ENCODE measurements around the gene PTPN5.
A peak's percentile ranks its signal among the peaks of the same experiment; 100 is the strongest.

The PTPN5 gene

DNA sequence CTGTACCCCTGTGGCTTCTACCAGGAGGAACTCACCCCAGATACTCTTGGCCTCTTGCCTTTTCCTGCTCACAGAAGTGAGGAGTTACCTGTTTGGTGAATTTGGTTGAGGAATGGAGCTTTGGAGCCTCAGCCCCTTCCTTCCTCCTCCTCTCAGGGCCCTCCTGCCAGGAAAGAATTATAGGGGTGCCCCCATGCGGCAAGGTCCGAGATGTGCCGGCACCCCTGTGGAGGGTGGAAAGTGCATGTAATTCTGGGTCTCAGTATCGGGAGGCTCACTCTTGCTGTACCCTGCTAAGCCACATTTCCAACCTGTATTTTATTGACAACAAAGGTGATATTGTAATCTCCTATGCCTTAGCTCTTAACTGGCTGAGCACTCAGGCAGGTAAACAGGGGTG, 51.9 kb downstream of the PTPN5 start:
- no peak for DNase-seq (ENCODE audit: low read depth)

DNA sequence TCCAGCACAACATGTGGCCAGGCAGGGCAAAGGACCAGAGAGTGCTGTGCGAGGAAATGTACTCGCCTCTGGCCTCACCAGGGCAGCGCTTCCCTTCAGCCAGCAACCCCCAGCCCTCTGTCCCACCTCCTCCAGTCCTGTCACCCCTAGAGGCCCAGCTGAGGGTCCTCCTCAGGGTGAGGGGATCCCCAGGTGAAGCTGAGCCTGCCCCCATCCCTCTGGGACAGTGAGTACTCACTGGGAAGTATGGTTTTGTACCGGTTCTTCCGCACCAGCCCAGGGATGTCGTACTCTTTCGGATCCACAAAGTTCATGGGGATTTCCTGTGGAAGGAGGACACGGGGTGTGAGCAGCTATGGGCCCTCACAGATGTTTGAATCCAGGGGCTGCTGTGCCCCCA, 54.0 kb downstream of the PTPN5 start:
- DNase-seq (ENCODE audit: low read depth), result no peak

DNA sequence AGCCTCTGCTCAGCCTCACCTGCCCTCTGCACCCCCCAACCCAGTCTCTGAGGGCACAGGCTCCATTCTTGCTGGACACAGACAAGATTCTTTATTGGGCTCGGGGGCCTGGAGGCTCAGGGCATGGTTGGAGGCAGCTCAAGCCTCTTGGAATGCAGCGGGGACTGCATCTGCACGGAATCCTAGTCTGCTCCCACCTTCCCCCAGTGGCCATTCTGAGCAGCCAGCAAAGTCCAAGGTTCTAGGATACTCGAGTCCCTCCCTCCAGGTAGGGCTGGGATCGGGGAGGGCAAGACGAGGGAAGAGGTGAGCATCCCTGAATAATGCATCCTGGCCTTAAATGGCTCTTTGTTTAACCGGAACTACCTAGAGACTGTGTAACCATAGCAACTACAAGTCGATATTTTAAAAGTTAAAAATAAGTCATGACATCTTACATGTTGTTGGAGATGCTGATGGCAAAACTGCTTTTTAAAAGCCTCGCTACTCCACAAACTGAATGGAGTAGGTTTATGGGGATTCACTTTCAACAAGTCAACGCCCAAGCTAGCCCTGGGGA, 54.9 kb downstream of the PTPN5 start:
- no peak for DNase-seq (ENCODE audit: low read depth)

DNA sequence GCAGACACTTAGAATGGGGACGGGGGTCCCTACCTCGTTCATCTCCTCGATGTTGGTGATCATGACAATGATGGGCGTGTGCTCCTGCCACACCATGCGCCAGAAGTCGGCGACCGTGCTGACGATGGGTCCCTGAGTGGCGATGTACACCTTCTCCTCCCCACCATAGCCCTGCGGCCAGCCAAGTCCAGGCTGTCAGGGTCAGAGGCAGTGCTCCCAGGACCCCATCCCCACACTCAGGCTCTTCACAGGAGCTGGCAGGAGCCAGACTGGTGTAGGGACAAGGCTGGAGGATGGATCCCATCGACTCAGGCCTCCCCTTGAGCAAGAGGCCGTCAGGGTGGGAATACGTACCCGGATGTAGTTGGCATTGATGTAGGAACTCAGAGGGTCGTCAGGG, 58.4 kb downstream of the PTPN5 start:
- DNase-seq (ENCODE audit: low read depth), result no peak

DNA sequence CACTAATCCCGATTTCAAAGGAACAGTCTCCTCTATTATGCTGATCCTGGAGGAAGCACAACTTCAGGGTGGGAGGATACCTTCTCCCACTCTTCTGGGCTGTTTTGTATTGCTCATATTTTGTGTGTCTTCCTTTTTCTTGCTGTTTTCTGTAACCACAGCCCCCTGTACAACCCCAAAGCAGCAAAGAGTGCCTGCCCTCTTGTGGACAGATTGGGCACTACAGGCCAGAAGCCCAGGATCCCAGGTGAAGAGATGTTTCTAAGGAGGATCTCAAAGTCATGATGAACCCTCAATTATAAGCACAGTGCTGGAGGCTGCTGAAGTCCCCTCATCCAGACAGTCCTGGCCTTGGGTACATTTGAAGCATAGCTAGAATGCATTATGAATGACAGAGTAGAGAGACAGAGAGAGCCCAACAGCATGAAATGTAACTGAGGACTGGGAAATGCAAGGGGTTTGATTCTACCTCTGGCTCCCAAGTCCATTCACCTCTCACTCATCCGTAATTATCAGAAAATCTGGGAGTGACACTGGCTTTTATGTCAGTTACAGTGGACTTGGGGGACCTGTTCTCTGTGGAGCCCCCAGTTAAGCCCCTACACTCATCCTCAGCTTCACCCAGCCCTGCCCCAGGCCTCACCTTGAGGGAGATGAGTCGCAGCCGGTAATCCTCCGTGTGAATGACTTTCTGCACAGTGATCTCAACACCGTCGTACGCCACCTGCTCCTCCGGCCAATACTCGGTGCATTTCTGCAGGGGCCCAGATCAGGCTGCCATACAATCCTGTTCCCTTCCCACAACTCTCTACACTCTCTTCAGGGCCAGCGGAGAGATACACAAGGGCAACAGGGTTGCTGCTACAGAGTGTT, 59.4 kb downstream of the PTPN5 start:
- peak; percentile 15 for DNase-seq (ENCODE audit: low read depth)

DNA sequence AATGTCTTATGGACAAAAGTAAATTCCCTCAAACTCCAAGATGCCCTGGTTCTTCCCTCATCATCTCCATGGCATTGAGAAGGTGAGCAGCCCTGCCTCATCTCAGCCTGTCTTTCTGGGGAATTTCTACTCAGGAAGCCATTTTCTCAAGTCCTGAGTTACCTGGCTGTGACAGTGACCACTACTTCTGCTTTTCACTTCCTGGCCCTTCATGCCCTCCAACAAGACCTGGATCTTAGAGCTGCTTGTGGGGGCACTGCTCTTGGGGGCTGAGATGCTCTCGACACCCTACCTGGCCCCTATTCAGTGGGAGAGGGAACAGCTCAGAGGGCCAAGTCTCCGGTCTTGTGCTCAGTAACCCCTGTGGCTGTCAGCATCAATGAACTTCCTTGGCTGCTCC, 60.2 kb downstream of the PTPN5 start:
- DNase-seq (ENCODE audit: low read depth), result no peak

DNA sequence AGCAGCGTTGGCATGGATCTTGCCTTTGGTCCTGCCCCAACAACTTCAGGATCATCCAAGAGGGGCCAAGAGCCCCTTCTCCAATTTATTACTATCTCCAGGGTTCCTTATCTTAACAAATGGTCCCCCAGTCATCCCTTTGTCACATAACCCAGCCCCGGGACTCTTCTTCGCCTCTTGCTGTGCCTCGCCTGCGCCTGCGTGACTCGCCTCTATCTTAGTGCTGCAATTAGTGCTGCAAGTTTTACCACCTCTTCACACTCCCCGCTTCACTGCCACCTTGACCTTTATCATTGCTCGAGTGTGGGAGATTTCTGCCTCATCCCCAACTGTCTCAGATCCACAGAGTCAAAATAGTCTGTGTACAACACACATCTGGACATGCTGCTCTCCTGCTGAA, 61.6 kb downstream of the PTPN5 start:
- no peak for DNase-seq (ENCODE audit: low read depth)

DNA sequence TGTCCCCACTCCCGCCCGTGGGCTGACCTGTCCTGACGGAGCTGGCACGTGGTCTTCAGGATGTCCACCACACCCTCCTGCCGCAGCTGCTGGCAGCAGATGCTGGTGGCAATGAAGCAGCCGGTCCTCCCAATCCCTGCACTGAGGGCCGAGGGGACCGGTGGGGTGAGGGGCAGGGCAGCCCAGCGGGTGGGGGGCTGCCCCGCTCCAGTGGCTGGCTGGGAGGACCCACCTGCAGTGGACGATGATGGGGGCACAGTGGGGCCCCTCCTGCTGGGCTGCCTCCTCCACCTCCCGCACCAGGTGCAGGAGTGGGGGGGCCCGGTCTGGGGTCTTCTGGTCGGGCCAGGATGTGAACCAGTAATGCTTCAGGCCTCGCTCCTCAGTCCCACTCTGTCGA, 62.2 kb downstream of the PTPN5 start:
- DNase-seq (ENCODE audit: low read depth), result no peak

DNA sequence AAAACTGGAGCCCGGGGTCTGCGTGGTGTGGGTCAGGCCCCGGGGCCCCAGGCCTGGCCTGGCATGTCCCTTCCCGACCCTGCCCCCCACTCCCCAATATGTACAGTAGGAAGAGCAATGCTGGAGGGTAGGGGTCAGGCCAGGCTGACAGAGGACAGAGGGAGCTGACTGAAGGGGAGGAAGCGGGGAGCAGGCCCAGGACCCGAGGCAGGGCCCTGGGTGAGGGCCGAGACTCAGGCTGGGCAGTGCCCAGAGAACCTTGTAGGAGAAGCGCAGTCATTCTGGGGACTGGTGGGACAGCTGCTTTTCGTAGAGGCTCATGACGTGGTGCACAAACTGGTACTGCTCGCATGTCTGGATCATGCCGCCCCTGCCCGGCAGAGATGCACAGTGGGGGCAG, 62.9 kb downstream of the PTPN5 start:
- DNase-seq (ENCODE audit: low read depth), result no peak

DNA sequence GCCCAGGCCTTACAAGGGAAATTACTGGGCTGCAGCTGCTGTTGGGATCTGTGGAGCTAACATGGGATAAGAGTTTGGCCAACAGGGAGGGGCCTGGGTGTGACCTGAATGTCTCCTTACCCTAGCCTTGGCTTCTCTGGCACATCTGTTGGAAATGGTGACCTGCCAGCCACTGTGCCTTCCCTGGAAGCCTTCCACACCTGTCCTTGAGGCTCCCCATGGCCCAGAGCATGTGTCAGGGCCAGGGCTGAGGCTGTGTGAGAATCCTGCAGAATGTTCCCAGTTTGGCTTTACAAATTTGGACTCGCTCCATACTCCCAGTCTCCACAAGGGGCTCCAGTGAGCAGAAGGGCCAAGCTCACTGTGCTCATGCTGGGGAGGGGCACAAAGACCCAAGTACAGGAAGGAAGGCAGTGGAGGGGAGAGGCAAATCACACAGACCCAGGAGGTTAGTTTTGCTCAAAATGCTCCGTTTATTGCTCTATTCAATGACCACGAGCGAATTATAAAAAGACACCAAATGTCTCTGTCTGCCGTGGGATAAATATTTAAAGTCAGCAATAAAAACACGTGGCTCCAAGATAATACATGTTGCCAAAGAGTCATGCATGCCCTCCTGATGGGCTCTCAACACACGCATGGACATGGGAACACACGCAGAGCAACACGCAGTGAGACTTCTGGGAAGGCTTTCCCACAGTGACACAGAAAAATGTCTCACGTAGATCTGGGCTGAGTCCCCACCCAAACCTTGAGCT, 63.9 kb downstream of the PTPN5 start:
- no peak for DNase-seq (ENCODE audit: low read depth)

DNA sequence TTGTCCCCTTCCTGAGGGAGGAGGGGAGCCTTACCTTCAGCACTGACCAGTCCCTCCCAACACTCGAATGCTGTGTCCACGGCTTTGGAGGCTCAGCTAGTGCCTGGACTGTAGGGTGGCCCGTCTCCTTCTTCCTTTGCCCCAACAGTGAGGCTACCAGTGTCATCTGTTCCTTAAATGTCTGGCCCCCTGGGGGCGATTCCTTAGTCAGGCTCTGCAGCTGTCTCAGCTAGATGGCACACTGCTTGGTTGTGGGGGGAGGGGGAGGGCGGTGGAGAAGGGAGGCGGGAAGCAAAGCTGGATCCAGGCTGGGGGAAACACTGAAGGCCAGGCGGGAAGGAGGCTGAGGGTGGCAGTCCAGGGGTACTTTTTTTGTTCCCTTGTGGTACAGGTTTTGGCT, 65.6 kb downstream of the PTPN5 start, which contains the start of gene IGSF22:
TSS of gene IGSF22 (minus strand) at position 149 of the 400 bp plus-strand sequence. CDS start 1,952 bp downstream, outside the sequence.
- no peak for DNase-seq (ENCODE audit: low read depth)

DNA sequence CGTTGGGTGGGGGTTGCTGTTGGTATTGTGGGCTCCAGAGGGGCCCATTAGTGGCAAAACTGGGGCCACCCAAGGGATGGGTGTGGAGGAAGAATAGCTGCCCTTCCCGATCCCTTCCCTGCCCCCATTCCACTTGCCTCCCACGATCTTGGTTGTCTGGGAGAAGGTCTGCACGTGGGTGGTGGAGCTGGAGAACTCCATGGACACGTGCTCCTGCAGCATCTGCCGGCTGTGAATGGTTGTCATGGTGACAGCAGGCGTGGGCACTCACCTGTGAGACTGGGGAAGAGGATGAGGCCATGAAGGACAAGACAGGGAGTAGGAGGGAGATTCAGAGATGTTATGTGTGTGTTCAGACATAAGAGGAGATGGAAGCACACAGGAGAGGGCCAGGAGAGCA, 67.6 kb downstream of the PTPN5 start:
- DNase-seq (ENCODE audit: low read depth), result no peak

DNA sequence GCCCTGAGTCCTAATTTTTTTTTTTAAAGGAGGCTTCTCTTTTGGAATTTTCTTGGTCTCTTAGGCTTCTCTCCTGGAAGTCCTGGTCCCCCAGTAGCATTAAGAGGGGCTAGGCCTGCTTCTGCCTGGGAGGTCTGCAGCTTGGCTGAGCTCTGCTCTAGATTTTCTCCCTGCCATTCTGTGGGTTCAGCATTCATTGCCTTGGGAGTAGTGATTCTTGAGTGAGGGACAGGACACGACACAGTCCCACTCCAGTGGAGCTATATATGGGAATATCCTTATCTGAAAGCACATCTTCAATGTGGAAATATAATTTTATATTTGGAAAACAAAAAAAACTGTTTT, 69.3 kb downstream of the PTPN5 start:
- no peak for DNase-seq (ENCODE audit: low read depth)

DNA sequence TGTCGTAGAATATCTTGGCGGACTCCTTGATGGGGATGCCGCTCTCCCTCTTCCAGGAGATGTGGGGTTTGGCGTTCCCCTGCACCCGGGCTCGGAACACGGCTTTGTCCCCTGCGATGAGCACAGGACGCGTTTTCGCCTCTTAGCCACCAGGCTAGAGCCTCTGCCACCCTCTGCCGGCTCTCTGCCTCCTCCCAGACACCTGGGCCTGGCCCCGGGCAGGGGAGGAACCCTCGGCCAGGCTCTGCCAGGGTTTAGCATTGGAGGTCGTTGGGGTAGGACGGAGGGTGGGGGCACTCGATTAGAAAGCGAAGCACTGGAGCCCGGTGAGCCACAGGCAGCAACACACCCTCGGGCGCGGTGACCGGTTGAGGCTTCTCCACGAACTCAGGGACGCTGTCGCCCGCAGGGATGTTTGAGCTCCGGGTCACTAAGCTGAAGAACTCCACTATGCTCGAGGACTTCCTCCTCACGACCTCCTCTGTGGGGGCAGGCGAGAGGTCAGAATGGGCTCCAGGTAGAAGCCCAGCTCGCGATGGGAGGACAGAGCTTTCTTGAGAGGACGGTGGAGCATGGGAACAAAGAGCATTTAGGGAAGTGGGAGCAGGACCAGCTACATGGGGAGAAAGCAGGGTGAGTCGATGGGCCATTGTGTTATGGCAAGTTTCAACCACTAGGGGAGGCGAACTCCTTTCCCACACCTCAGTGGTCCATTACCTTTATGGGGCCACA, 69.9 kb downstream of the PTPN5 start:
- no peak for DNase-seq (ENCODE audit: low read depth)

DNA sequence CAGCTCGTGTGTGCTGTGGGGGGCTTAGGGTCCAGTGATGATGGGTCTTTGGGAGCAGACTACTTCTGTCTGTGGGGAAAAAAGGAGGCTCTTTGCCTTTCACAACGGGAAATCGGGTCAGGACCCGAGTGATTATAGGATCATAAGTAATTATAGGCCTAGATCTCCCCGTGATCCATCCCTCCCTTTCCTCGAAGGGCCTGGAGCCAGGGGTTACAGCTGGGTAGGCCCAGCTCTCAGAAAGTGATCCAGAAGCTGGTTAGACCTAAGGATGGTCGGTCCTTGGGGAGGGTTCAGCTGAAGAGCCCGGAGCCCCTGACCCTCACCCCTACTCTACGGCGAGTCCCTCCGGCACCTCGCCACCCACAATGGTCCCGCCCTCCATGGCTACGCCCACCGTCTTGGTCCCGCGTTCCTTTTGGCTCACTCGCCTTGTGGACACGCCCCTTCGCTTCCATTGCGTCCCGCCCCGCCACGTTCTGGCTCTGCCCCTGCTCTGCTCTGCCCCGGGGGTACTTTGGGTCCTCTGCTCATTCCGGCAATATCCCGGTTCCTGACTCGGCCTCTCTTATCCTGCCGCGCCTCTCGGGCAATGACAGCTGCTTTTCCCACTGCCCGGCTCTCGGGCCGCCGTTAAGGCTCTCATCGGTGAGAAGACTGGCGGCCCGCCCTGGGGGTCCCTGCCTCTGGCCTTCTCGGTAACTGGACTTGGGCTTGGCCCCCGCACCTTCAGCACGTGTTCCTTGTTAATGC, 70.6 kb downstream of the PTPN5 start:
- no peak for DNase-seq (ENCODE audit: low read depth)

DNA sequence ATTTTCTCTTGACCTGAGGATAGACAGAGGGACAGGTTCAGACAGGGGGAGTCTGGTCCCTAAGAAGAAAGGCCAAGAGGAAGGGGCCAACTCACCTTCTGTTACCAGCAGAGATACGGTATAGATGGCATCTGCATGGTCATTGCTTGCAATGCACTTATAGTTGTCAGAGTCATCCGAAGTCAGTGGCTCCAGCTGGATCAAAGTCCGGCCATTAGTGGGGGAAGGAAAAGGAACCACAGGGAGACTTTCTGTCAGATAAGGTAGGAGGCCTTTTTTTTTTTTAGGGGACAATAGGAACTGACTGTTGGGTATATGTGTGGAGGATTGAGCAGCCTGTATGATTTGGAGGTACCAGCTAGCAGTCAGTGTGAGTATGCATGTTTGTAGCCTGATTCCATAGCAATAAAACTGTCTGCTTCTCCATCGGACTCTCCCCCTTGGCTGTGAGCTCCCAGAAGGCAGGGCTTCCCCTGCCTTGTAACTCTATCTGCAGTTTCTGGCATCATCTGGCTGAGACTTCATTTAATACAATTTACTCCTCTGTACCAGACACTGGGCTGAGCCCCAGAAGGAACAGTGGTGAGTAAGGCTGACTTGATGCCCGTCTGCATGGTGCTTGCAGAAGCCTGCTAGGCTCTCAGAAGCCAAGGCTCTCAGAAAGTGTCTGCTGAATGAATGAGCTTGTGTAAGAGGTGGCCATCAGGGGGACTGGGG, 71.3 kb downstream of the PTPN5 start:
- no peak for DNase-seq (ENCODE audit: low read depth)

DNA sequence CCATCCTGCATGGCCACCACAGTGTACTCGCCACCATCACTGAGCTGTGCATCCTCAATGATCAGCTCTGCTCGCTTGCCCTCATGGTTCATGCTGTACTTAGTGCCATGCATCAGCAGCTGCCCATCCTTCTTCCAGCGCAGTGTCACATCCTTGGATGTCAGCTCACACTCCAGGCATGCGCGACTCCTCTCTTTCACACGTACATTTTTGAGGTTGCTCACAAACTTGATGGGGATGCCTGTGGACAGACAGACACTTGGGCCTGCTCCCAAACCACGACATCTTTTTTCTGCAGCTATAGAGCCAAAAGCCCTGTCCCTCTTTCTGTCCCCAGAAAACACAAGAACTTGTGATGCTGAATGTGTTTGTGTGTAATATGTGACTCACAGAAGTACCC, 76.1 kb downstream of the PTPN5 start:
- no peak for DNase-seq (ENCODE audit: low read depth)

DNA sequence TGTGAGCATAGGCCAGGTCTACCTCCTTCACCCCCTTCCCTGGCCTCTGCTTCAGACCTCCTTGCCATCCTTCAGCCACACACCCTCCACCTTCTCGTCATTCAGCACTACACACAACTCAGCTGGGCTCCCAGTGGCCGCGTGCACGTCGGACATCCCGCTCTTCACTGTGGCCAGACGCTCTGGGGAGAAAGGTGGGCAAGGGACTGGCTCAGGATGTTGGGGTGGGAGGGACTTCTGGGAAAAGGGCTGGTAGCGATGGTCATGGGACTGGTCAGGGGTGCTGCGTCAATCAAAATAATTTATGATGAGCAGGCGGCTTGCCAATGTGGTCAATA, 77.2 kb downstream of the PTPN5 start:
- no peak for DNase-seq (ENCODE audit: low read depth)

DNA sequence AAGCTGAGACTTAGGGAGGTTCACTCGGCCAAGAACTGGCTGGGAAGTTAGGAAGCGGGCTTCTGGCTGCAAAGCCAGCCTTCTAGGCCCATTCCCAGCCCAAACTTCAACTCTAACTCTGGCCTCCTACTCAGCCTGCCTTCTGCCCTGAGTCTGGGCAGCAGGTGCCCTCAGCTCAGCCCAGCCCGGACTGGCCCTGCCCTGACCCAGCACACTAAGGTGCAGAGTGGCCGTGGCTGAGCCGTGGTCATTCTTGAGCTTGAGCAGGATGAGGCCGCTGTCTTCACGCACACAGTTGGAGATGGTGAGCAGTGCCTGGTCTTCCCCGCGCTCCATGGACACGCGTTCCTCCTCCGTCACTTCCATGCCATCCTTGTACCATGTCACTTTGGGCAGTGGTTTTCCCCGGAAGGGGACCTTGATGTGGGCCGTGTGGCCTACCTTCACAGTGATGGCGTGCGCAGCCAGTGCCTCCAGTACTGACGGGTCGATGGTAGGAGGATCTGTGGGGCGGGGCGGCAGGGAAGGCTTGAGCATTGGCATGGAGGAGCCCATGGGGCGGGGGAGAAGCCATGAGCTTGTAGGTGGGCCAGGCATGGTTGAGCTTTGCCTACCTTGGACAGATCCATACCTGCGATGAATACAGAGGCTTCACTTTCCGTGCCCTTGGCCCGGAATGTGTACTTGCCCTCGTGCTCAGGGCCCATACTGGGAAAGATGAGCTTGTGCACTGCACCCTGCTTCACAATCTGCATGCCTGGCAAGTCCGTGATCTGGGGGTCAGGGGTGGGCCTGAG, 77.8 kb downstream of the PTPN5 start:
- DNase-seq (ENCODE audit: low read depth), result no peak

DNA sequence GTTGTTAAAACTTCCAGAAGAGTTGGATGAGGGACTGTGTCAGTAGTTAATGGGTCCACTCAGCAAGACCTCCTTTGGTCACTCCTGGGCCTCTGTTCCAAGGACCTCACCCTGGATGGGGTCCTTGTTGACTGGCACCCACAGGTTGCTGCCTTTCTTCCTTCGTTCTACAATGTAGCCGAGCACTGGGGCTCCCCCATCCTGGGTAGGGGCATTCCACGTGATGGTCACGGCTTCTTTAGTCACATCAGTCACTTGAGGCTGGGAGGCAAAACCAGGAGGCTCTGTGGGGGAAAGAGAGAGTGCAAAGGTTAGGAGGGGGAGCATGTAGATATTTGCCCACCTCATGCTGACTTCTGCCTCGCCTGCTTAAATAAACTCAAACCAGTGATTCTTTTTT, 81.1 kb downstream of the PTPN5 start:
- no peak for DNase-seq (ENCODE audit: low read depth)
